ENCODE data around the gene ALG3.

DNA sequence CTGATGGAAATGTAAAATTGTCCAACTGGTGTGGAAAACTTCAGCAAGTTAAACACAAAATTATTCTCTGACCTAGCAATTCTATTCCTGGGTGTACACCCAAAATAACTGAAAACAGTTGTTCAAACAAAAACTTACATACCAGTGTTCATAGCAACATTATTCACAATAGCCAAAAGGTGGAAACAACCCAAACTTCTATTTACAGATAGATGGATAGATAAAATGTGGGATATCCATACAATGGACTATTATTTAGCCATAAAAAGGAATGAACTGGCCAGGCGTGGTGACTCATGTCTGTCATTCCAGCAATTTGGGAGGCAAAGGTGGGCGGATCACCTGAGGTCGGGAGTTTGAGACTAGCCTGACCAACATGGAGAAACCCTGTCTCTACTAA lies 26.2 kb downstream of the ALG3 start:
- no peak for TF ChIP-seq POLR2AphosphoS5 (IDR thresholded peaks at IDR 0.05)
- TF ChIP-seq CTCF (IDR thresholded peaks at IDR 0.05) = no peak
- no peak for TF ChIP-seq POLR2A (IDR thresholded peaks at IDR 0.05)
